AG04449 (cell line): ENCODE data around the gene NXPH4.

Experiments used
- CTCF ChIA-PET: fragments of 350-600 bp; formaldehyde crosslinking; extraction: SDS; loops from one replicate; lab custom pipeline; 2021; ENCODE audit warnings: antibody characterized with exemption; lab: Yijun Ruan, JAX
- POLR2A ChIA-PET: fragments of 400-600, 350-600 bp; formaldehyde crosslinking; extraction: SDS; loops from one replicate; lab custom pipeline; 2020; ENCODE audit warnings: antibody characterized with exemption, inconsistent platforms; lab: Yijun Ruan, JAX
- DNase-seq: peaks from one replicate; pipeline ENCODE4 v3.0.0-alpha.2; 2010; ENCODE audit warnings: low read depth, low spot score
- H3K4me3 ChIP-seq: 2 replicates; pipeline ENCODE4 v1.5.1; 2011; ENCODE audit warnings: low read depth, mild to moderate bottlenecking, control low read depth, low read length
- TF ChIP-seq, protein P1 (sequence below): IDR thresholded peaks from one replicate; pipeline ENCODE4 v1.5.1; 2011; ENCODE audit warnings: mild to moderate bottlenecking, moderate library complexity, low read length, control low read depth, inconsistent platforms; ENCODE audit not compliant: insufficient read depth; ENCODE audit errors: missing control alignments

The NXPH4 gene

DNA sequence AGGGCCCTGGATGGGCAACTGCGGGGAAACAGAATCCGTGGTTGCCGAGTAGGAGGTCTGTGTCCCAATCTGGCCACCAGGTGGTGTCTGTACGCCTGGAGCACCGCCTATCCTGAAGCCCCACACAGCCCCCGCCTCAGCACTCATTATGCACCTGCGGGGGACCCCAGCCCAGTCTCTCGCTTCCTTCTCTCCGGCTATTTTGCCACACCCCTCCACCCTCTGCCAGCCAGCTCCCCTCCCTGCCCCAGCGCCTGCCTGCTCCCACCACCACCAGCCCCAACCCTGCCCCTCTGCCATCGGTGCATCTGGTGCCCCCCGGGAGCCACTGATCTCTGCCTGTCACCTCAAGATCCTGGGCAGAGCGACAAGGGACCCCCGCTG, 2.2 kb upstream of the NXPH4 start:
- CTCF ChIA-PET = interaction anchor here (0.6 to 11.4 kb wide), 43 partner anchors 9 to 290 kb away, joined by 3 to 393 read pairs (median 5); partner anchors contain the start of genes GLI1, INHBE, LRP1 and SHMT2
- H3K4me3 ChIP-seq = no peak overlapping the region
- POLR2A ChIA-PET = interaction anchor here (0.9 to 2.3 kb wide), 6 partner anchors 12 to 27 kb away, joined by 3 to 16 read pairs (median 4); partner anchors contain the start of gene SHMT2
- no peak for DNase-seq
- TF ChIP-seq, protein P1, sequence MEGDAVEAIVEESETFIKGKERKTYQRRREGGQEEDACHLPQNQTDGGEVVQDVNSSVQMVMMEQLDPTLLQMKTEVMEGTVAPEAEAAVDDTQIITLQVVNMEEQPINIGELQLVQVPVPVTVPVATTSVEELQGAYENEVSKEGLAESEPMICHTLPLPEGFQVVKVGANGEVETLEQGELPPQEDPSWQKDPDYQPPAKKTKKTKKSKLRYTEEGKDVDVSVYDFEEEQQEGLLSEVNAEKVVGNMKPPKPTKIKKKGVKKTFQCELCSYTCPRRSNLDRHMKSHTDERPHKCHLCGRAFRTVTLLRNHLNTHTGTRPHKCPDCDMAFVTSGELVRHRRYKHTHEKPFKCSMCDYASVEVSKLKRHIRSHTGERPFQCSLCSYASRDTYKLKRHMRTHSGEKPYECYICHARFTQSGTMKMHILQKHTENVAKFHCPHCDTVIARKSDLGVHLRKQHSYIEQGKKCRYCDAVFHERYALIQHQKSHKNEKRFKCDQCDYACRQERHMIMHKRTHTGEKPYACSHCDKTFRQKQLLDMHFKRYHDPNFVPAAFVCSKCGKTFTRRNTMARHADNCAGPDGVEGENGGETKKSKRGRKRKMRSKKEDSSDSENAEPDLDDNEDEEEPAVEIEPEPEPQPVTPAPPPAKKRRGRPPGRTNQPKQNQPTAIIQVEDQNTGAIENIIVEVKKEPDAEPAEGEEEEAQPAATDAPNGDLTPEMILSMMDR = peak; percentile 73

DNA sequence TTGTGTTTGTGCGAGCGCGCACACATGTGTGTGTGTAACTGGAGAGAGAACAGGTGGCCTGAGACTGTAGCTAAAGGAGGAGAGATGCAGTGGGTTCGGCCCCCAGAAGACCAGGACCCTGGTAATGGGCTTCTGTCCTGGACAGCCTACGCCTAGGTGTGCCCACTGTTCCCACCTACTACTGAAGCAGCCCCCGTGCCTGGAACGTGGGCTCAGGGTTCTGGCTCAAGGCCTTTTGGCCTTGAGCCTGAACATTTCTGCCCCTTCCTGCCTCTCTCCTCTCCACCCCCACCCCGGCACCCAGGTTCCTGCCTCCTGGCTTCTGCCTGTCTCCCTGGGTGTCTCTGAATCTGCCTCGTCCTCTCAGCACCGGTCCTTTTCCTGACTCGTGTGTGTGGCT, 1.5 kb upstream of the NXPH4 start:
- DNase-seq = no peak
- TF ChIP-seq, protein P1 = no peak

DNA sequence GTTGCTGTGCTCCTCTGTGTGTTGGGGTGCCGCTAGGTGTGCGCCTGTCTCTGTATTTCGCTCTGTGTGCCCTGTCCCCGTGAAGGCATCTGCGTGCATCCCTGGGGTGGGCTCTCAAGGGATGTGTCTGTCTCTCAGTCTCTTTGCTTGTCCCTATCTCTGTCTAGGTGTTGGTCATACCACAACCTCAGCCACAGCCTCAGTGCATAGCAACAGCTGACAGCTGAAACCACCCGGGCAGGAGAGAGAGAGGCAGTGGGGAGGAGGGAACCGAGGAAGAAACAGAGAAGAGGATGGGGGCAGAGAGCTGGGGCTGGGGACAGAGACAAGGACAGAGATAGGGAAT, 953 bp upstream of the NXPH4 start:
- no peak overlapping the region for H3K4me3 ChIP-seq
- no peak for DNase-seq
- TF ChIP-seq, protein P1 = no peak
- POLR2A ChIA-PET = interaction anchor here (1.0 kb wide), 3 partner anchors 14 to 24 kb away, joined by 3 to 9 read pairs (median 3); partner anchors contain the start of gene SHMT2
- CTCF ChIA-PET = interaction anchor here (2.2 to 11.4 kb wide), 3 partner anchors 10 to 26 kb away, joined by 10 to 393 read pairs (median 290); partner anchors contain the start of gene SHMT2

More for the DNA sequence above, 1.5 kb upstream of the NXPH4 start:
- no peak overlapping the region for H3K4me3 ChIP-seq
- ChIA-PET CTCF (interaction anchor here (1.1 to 11.4 kb wide), 17 partner anchors 9 to 271 kb away, joined by 3 to 393 read pairs (median 16); partner anchors contain the start of genes SHMT2, STAC3 and STAT6), POLR2A (interaction anchor here (1.1 to 2.3 kb wide), 2 partner anchors 25 to 26 kb away, joined by 3 to 16 read pairs; no protein-coding TSS in a partner anchor)

DNA sequence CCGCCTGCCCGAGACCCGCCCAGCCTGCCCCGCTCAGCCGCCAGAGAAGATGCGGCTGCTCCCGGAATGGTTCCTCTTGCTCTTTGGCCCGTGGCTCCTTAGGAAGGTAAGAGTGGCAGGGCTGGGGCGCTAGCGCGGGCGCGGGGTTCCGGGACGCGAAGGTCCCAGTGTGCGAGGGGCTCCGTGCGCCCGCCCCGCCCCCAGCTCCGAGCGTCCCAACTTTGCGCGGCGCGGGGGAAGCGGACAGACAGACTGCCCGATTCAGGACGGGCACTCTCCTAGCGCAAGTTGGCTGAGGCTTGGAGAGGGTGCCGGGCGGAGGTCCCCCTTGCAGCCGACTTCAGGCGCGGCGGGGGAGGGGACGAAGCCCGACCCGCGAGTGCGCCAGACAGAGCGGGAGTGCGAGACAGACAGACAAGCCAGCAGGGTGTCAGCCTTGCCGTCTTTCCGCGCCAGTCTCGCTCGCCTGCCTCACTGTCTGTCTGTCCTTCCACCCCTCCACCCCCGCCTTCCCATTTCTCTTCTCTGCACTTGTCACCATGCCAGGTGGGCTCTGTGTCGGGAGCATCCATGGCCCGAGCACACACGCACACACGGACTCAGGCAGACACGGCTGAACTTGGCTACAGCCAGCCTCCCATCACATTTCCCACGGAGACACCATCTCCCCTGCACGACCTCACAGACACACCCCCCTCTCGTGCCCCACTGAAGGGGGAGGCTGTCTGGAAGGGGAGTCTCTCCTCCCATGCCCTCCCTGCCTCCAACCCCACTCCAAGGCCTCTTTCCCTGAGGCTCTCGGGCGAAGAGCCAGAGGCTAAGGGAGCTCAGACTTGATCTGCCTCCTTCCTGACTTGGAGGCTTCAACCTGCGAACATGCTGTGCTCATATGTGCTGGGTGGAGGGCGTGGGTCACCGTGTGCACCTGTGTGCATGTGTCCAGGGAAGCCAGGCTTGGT, 606 bp downstream of the NXPH4 start:
- H3K4me3 ChIP-seq = peak overlapping the region; percentile 51
- CTCF ChIA-PET = interaction anchor here (1.0 to 9.8 kb wide), 7 partner anchors 11 to 245 kb away, joined by 3 to 290 read pairs (median 4); partner anchors contain the start of gene SHMT2
- no peak for DNase-seq
- POLR2A ChIA-PET = interaction anchor here (0.6 to 1.6 kb wide), 4 partner anchors 13 to 235 kb away, joined by 3 to 8 read pairs (median 4); partner anchors contain the start of gene SHMT2
- TF ChIP-seq, protein P1 = no peak

DNA sequence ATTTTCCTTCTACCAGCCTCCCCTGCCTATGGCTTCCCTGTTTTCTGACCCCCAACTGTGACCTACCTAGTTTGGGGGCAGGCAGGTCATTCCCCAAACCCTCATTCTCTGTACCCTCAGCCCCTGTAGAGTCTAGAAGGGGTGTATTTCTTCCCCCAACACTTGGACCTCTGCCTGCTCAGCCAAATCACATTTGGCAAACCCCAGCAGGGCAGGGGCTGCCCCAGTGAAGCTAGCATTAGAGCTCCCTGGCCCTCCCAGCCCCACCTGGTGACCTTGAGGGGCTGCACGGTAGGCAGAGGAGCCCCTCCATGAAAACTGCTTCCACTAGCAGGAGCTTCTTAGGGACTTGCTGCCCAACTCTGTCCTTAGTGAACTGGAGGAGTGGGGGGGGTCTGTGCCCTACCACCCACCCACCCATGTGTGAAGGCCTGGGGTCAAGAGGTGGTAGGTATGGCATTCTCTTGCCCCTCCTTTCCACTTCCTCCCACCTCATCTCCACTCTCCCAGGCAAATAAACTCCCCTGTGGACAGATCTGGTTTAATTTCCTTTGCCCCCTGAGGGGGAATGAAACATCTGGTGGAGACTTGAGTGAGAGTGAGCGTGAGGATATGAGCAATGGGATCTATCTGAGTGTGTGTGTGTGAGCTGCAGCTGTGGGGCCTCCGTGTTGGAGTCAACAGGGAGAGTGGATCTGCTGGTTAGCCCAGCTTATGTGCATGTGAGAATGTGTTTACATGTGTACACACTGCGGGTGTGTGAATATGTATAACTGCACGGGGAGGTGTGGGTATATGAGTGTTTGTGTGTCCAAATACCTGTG, 1.6 kb downstream of the NXPH4 start:
- TF ChIP-seq, protein P1 = no peak
- no peak overlapping the region for H3K4me3 ChIP-seq
- ChIA-PET POLR2A (interaction anchor here (0.6 to 1.6 kb wide), 5 partner anchors 12 to 234 kb away, joined by 3 to 8 read pairs (median 3); partner anchors contain the start of gene SHMT2), CTCF (interaction anchor here (1.0 to 9.8 kb wide), 9 partner anchors 10 to 244 kb away, joined by 3 to 290 read pairs (median 4); partner anchors contain the start of gene SHMT2)
- DNase-seq = no peak
